Natural killer cell (primary cell): Measurements from ENCODE around the gene ATF5. TPM values are rescaled to one million over a fixed set of nuclear protein-coding genes. Genes with fewer than 3 reads are reported as not detected.

ENCODE experiments used
- ATAC-seq, 3 donors: fragments of 150-1000 bp in 2 of 3; fragments of 200-7000 bp in 1 of 3; cut with Tn5 transposase; 1 replicate in 1 of 3; 2 replicates in 2 of 3; pipeline ENCODE4 v1.10.0; 2021; ENCODE audit warnings: mild to moderate bottlenecking in 2 of 3, moderate library complexity in 2 of 3
- DNase-seq, 2 donors: peaks; one replicate each; pipeline versions ENCODE4 v3.0.0 to v3.0.0-alpha.2; 2013 to 2021; ENCODE audit warnings: mixed read lengths in 1 of 2
- H3K27ac ChIP-seq: one replicate; pipeline ENCODE4 v1.5.1; 2013; ENCODE audit warnings: mild to moderate bottlenecking, low read length
- H3K27me3 ChIP-seq: one replicate; pipeline ENCODE4 v1.6.1; 2013; ENCODE audit warnings: low read length; ENCODE audit not compliant: control insufficient read depth, insufficient read depth
- H3K36me3 ChIP-seq: one replicate; pipeline ENCODE4 v1.6.1; 2013; ENCODE audit warnings: low read length; ENCODE audit not compliant: control insufficient read depth, insufficient read depth
- H3K4me1 ChIP-seq: one replicate; pipeline ENCODE4 v1.6.1; 2013; ENCODE audit warnings: low read length; ENCODE audit not compliant: control insufficient read depth, insufficient read depth
- H3K4me3 ChIP-seq: one replicate; pipeline ENCODE4 v1.5.1; 2013; ENCODE audit warnings: low read length
- H3K9me3 ChIP-seq: one replicate; pipeline ENCODE4 v1.6.1; 2013; ENCODE audit warnings: low read length; ENCODE audit not compliant: control insufficient read depth, insufficient read depth
- H3K27ac Mint-ChIP-seq, 2 donors: one replicate each; pipeline ENCODE4 v1.8.0; 2022; ENCODE audit warnings: mild to moderate bottlenecking in 2 of 2, mixed read lengths in 2 of 2, moderate library complexity in 1 of 2
- H3K27me3 Mint-ChIP-seq, 2 donors: one replicate each; pipeline ENCODE4 v1.8.0; 2022; ENCODE audit warnings: low read depth in 2 of 2, mixed read lengths in 2 of 2
- H3K36me3 Mint-ChIP-seq: one replicate; pipeline ENCODE4 v1.8.0; 2022; ENCODE audit warnings: mixed read lengths
- H3K4me1 Mint-ChIP-seq, 2 donors: one replicate each; pipeline ENCODE4 v1.8.0; 2022; ENCODE audit warnings: mixed read lengths in 2 of 2
- H3K4me3 Mint-ChIP-seq: one replicate; pipeline ENCODE4 v1.8.0; 2022; ENCODE audit warnings: mild to moderate bottlenecking, moderate library complexity, mixed read lengths
- H3K9me3 Mint-ChIP-seq, 2 donors: one replicate each; pipeline ENCODE4 v1.8.0; 2022; ENCODE audit warnings: mixed read lengths in 2 of 2
- CTCF ChIP-seq: fragments of 200-600 bp; IDR thresholded peaks from one replicate; pipeline ENCODE4 v1.8.0; 2022; ENCODE audit warnings: antibody characterized with exemption
- WGBS: methylation state at CpG from one replicate; pipeline ENCODE4 v1.1.7; 2013; ENCODE audit warnings: missing lambda C conversion rate; ENCODE audit not compliant: insufficient coverage; 5-methylcytosine and 5-hydroxymethylcytosine counted together
- intact Hi-C: fragments of 100-400 bp; cut with micrococcal nuclease; formaldehyde crosslinking; loops from one replicate; pipeline ENCODE4 v1.14.2; 2022
- total RNA-seq, 4 donors: library from RNA; stranded (reverse); fragments of 120-200 nt in 1 of 4; gene quantifications; one replicate each; pipeline versions ENCODE4 v1.2.3 to v1.2.4, GENCODE V29; 2013 to 2022

Gene ATF5
- total RNA-seq, 3 donors from 2014 or later (not counting 1 experiment from before 2014, with no cell fraction given), result 11.7 to 15.4 (median 14.2) TPM

- TF ChIP-seq CTCF, result no peak
- Histone ChIP-seq H3K4me1 (peaks cover 43% of the 10 kb centered on the region), H3K9me3 (no peaks in the 10 kb centered on the region), H3K36me3 (no peaks in the 10 kb centered on the region), H3K27ac (peak overlapping the region; percentile 96), H3K27me3 (no peaks in the 10 kb centered on the region), H3K4me3 (peak overlapping the region; percentile 1)
- Mint-ChIP-seq H3K9me3 (no peaks in the 10 kb centered on the region), H3K27me3 (no peaks in the 10 kb centered on the region), H3K4me1 (peaks cover 19 to 20% of the 10 kb centered on the region in 2 donors), H3K27ac (peak overlapping the region; percentile 87 to 97), H3K4me3 (no peak overlapping the region), H3K36me3 (no peaks in the 10 kb centered on the region)
- DNase-seq, result no peak
- ATAC-seq, result no peak
- intact Hi-C loops, result loop anchor here (2.0 kb wide), 1 partner anchor 19 kb away; the partner anchor contains the start of genes AKT1S1 and TBC1D17
- 70% methylated on average over 15 of the region's 17 CpGs for WGBS
These were observed 33.3 kb upstream of the ATF5 start for GRCh38 chr19:49895566-49896297.

GRCh38 chr19:49896863-49897621, 32.0 kb upstream of the ATF5 start, which contains the start of gene IL4I1:
IL4I1 (minus strand) TSS chr19:49896887; CDS start chr19:49896160, 727 bp downstream.
- no peaks in the 10 kb centered on the region for H3K9me3 ChIP-seq
- ATAC-seq, result peak; percentile 70 to 80 (median 76)
- H3K27me3 Mint-ChIP-seq, result no peaks in the 10 kb centered on the region
- peak within 1 kb of the TSS; percentile 80 for H3K4me3 Mint-ChIP-seq
- 5% methylated on average over 20 of the region's 20 CpGs for WGBS
- H3K36me3 Mint-ChIP-seq, result no peaks in the 10 kb centered on the region
- H3K27ac ChIP-seq, result peak within 1 kb of the TSS; percentile 96
- H3K36me3 ChIP-seq, result no peaks in the 10 kb centered on the region
- intact Hi-C loops, result loop anchor here (2.0 kb wide), 1 partner anchor 20 kb away; the partner anchor contains the start of genes AKT1S1 and TBC1D17
- peaks cover 43% of the 10 kb centered on the region for H3K4me1 ChIP-seq
- H3K9me3 Mint-ChIP-seq, result no peaks in the 10 kb centered on the region
- H3K27ac Mint-ChIP-seq, result peak within 1 kb of the TSS; percentile 87 to 97
- H3K4me3 ChIP-seq, result peak within 1 kb of the TSS; percentile 20
- H3K4me1 Mint-ChIP-seq, result peaks cover 19 to 20% of the 10 kb centered on the region in 2 donors
- no peak for TF ChIP-seq CTCF
- DNase-seq, result peak; percentile 59 to 90
- no peaks in the 10 kb centered on the region for H3K27me3 ChIP-seq

- H3K27ac Mint-ChIP-seq, result no peak overlapping the region
- H3K4me1 Mint-ChIP-seq, result peaks cover 0 to 4% of the 10 kb centered on the region in 2 donors
- no peaks in the 10 kb centered on the region for H3K9me3 Mint-ChIP-seq
- Histone ChIP-seq H3K27ac (no peak overlapping the region), H3K36me3 (peaks cover 19% of the 10 kb centered on the region), H3K4me3 (no peak overlapping the region), H3K27me3 (no peaks in the 10 kb centered on the region), H3K4me1 (peaks cover 3% of the 10 kb centered on the region), H3K9me3 (no peaks in the 10 kb centered on the region)
- no peak for ATAC-seq
- H3K27me3 Mint-ChIP-seq, result no peaks in the 10 kb centered on the region
- TF ChIP-seq CTCF, result no peak
- WGBS, result 19% methylated on average over 6 of the region's 6 CpGs
- no peaks in the 10 kb centered on the region for H3K36me3 Mint-ChIP-seq
- DNase-seq, result no peak
- H3K4me3 Mint-ChIP-seq, result no peak overlapping the region
- intact Hi-C loops, result no loop called here
These were observed 24.9 kb upstream of the ATF5 start for GRCh38 chr19:49904136-49904535.
